Stimulated activated CD4-positive, alpha-beta T cell treated with anti-CD3 and anti-CD28 coated beads, Interleukin-12 subunit alpha, Interleukin-12 subunit beta, amount 100 ng/mL, for 48 hours (primary cell): ENCODE data around the gene MAP3K7.
"Not testable (repeated sequence)": the region's sequence is repeated elsewhere in the genome, so short reads cannot be mapped to it uniquely, and the experiment has no call there.

ENCODE experiments used
- DNase-seq, 3 donors: peaks; one replicate each; pipeline ENCODE4 v3.0.0-alpha.2; 2020; ENCODE audit warnings: low read depth in 2 of 3, low spot score in 1 of 3

MAP3K7 gene

DNA sequence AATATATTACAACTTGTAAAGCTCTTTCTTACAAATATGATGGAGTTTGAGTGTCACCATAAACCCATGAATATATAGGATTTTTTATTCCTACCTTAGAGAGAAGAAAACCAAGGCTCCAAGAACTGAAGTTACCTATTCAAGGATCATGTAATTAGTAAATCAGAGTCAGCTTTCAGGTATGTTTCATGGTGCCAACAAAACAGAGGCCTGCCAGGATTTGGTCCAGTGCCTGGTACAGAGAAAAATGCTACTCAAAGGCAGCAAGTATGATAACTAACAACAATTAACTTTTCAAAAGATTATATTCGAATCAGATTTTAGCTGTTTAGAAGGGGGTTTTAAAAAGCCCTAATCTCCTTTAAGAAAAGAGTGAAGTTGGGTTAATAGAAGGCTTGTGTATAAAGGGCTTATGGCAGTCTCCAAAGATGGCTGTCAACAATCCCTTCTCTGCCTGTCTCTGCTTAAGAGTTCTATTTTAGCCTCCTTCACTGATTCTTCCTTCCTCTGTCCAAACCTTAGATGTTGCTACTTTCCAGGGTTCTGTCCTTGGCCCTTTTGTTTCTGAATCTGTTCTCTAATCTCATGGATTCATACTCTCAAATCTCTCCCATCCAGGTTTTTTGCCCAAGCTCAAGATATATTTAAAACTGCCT, 7.8 kb downstream of the MAP3K7 start:
- no peak for DNase-seq

DNA sequence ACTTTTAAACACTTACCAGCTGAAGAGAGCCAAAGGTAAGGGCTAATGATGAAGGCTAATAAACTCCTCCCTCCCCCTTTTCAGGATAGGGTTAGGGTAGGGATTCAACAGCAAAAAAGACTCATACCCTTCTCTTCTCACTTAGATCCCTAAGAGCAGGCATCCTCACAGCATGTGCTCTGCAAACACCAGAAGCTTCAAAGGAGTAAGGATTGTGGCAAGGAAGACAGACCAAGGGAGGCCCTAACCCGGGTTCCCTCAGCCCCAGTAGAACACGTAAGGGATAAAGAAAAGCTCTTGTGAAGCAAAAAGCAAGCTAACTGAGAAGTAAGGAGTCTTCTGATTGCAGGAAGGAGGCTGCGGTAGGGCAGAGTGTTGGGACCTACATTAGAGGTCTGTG, 11.6 kb downstream of the MAP3K7 start:
- DNase-seq: no peak

DNA sequence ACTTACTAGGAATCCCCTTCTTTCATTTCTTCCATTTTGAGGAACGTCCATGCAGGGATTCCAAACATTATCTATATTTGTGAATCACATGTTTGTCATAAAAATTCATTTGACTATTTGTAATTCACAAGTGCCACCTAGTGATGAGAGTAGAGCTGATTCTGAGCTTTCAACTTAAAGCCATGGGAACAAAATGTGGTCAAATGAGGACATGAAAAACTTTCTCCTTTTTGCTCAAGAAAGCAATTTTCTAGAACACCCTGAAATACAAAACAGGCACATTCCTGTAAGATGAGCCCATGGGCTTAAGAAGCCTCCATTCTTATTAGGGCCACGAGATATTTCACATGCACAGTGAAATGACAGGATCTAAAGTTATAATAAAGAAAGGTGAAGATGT, 12.3 kb downstream of the MAP3K7 start:
- no peak for DNase-seq

DNA sequence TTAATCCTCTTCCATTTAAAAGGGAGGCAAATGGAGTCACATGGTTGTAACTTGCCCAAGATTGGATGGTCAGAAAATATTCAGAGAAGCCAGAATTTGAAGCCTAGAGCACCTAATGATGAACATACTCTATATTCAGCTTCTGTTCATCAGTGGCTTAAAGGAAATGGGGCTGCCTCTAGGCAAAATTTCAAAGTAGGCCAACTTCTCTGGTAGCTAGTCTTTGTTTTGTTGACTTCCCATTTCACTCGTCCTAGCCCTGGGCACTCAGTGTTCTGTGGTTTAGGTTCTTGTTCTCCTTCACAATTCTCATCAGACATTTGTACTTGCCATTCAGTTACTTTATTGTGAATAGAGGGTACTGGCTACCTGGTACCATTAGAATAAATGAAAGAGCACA, 13.2 kb downstream of the MAP3K7 start:
- no peak for DNase-seq

DNA sequence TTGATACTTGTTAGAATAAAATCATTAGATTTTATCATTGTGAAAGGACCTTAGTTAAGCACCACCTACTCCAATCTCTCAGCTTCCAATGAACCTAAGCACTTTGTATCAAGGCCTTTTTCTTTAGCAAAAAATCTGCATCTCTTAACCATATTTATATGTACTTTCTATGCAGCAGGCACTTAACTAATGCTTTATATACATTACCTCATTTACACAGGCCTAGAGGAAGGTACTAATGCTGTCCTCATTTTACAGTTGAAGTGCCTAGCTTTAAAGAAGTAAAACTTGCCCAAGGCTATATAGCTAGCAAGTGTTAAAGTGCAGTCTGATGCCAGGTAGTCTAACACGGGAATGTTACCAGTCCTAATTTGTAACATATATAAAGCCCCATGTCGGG, 14.0 kb downstream of the MAP3K7 start:
- no peak for DNase-seq

DNA sequence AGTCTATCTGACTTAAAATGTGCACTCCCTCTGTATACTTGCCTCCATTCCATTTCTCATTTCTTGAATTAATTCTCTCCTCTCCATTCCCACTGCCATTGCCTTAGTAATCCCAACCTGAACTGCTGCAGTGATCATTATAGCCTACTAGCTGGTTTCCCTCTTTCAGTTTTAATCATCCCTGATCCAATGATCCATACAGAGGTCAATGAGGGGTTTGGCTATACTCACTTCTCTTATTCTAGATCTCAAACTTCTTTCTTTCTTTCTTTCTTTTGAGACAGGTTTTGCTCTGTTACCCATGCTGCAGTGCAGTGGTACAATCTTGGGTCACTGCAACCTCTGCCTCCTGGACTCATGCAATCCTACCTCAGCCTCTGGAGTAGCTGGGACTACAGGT, 17.6 kb downstream of the MAP3K7 start:
- DNase-seq: no peak

DNA sequence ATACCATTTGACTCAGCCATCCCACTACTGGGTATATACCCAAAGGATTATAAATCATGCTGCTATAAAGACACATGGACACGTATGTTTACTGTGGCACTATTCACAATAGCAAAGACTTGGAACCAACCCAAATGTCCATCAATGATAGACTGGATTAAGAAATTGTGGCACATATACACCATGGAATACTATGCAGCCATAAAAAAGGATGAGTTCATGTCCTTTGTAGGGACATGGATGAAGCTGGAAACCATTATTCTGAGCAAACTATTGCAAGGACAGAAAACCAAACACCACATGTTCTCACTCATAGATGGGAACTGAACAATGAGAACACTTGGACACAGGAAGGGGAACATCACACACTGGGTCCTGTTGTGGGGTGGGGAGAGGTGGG, 19.2 kb downstream of the MAP3K7 start:
- DNase-seq: not testable (repeated sequence)

DNA sequence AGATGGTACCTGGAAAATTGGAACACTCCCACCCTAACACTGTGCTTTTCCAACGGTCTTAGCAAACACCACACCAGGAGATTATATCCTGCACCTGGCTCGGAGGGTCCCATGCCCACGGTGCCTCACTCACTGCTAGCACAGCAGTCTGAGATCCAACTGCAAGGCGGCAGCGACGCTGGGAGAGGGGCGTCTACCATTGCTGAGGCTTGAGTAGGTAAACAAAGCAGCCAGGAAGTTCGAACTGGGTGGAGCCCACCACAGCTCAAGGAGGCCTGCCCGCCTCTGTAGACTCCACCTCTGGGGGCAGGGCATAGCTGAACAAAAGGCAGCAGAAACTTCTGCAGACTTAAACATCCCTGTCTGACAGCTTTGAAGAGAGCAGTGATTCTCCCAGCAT, 24.5 kb downstream of the MAP3K7 start:
- DNase-seq: not testable (repeated sequence)

DNA sequence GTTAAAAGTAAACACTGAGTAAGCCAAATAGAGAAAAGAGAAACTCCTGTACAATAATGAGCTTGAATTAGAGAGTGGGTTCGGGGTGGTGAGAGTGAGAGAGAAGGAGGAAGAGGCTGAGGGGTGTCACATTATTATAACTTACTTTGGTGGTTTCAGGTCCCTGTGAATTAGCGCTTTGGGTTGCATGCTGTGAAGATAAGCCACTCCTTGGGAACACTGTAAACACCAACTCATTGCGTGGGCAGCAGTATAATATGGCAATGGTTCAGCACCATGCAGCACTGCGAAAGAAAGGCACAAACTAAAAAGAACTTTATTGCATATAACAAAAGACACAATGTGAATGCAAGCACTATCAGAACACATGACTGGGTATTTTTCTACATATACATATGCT, 26.9 kb downstream of the MAP3K7 start:
- no peak for DNase-seq

DNA sequence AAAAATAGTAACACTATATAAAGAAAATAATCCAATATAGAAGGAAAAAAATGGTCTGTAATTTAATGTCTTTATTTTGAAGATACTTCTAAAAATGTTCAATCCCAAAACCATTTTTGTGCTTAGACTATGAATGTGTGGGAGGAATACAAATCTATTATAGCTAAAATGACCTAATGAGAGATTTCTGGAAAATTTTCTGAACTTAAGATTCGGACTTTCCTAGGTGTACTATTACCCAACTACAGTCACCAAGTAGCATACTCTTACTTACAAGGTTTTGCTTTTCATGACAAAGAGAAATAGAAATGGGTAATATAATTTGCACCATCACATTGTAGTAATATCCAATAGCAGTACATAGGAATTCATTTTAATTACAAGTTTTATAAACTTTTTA, 29.9 kb downstream of the MAP3K7 start:
- no peak for DNase-seq

DNA sequence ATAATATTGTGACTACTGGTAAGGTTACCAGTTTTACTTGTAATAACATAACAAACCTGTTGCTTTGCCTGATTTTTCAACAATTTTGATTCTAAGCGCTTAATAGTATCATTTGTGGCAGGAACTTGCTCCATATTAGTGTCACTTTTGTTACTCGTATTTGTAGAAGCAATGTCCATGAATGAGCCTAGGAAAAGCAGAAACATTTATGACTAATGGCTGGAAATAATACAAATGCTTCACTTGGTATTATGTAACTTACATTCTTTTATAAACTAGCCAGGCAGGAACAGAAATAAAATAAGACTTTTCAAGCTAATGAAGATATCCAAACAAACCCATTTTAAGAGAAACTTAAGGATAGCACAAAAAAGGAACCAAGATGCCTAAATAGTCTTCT, 38.9 kb downstream of the MAP3K7 start:
- no peak for DNase-seq

DNA sequence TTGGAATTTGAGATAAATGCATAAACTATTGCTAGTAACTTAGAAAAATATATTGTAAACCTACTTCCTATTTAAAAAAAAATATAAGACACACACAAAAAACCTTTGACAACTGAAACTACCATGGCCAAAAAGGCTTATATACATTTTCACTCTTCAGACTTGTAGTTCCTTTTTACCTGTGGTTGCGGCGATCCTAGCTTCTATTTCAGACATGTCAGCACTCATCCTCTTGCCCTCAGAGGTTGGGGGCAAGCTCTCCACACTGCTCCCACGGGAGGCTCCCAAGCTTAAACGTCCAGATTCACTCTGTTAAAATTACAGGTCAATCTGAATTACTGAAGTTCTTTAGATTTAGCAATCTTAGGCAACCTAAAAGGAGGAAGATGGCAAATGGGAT, 39.8 kb downstream of the MAP3K7 start:
- DNase-seq: no peak

DNA sequence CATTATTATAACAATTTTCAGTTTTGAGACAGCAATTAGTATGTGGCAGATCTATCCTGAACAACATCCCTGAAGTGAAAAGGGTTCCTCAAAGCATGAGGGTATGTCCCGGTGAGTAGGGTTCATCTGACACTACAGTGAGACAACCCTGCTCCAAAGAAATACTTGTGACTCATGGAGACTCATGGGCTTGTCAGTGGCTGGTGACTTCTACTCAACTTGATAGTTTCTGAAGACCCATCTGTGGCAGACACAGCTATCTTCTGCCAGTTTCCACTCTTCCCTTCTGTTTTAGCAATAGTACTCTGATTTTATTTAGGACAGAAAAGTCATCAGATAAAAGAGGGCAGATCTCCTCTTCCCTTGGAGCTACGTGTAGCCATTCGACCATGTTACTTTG, 41.4 kb downstream of the MAP3K7 start:
- no peak for DNase-seq

DNA sequence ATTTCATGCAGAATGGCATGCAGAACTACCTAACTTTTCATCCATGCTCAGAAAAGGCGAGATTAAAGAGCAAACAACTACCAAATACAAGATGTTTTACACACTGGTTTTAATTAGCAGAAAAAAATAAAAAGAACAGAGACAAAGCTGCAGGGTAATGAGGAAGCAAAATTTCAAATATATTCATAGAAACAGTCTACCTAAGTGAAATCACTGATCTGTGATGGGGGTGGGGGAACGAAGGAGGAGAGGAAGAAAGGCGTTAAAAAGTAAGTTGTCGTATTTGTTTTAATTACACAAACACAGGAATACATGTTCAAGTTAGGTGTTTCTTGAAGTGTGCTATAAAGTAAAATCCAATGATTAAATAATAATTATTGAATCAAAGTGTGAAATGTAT, 42.1 kb downstream of the MAP3K7 start:
- no peak for DNase-seq

DNA sequence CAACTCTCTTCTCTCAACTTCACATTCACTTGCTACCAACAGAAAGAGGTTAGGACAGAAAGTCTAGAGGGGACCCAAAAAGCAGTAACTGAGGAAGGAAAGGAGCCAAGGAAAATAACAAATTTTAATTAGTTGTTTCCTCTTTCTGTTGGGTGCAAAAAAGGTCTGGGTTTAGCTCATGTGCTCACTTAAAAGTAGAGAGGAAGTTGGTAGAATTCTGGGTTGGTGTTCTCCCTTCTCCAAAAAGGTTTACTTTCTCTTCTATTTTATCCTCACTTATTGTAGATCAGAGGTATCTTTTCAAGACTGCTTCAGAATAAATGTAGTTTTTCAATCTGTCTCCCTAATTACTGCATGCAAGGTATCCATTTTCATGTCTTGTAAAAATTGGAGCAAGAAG, 42.8 kb downstream of the MAP3K7 start:
- no peak for DNase-seq

DNA sequence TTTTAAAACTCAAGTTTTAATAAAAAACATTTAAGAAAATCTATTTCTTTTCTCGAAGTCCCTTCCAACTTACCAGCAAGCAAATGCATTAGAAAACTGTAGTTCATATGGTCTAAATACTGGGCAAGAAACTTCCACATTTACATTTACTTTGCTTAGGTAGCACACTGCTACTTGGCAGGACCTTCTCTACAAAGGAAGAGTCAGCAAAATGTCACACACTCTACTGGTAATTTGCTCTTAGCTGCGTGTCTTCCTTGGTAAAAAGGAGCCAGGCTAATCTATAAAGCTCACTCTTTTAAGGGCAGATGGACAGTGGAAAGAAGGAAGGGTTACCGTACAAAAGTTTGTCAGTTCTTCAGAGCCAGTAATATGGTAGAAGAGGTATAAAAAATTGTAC, 45.7 kb downstream of the MAP3K7 start:
- DNase-seq: no peak

DNA sequence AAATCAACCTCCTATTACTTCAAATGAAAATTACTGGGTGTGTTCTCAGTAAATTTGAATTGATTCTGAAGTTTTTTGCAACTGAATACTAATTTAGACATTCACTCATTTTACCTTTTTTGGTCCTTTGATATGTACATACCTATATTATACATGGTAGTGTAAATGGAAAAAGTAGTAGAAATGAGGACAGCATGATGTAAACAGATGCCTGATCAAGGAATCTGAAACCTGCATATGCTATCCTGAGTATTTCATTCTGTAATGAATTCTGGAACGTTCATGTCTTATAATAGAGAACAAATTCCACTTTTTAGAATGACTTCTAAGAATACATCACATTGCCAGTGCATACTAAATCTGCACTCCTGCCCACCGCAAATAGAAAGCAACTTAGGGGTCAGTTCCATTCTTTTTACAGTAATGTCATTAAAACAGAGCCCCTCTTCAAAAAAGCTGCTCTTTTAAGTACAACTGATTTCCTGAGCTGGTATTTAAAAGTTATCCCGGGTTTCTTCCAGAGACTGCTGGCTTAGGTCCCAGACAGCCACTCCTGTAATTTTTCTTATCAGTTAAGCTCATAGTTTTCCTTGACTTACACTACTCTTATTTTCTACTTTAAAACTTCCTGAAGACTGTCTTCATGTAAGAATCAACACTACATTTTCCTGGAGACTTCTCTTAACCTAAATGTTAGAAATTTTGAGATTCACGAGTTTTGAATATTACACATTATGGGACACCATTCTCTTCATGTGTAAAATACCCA, 48.4 kb downstream of the MAP3K7 start:
- DNase-seq: no peak

DNA sequence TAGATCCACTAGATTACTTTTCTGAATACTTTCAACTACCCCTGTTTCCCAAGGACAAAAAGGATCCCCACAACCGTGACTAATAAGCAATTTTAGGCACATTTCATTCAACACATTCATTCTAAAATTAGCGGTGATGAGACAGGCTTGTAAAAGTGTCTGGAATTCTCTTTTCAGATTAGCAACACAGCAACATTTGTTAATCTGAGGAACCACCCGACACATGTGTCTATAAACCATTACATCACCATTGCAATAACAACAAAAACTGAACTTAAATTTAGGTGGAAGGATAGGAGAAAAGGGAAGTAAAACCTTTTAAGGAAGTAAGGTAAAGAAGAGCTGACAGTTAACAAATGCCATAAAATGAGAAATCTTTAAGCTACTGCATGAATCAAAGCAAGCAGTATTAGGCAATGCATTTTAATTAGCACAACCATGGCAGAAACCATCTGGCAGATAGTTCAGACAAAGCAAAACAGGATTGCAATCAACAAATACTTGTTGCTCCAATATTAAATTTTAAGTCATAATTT, 49.1 kb downstream of the MAP3K7 start:
- DNase-seq: no peak

DNA sequence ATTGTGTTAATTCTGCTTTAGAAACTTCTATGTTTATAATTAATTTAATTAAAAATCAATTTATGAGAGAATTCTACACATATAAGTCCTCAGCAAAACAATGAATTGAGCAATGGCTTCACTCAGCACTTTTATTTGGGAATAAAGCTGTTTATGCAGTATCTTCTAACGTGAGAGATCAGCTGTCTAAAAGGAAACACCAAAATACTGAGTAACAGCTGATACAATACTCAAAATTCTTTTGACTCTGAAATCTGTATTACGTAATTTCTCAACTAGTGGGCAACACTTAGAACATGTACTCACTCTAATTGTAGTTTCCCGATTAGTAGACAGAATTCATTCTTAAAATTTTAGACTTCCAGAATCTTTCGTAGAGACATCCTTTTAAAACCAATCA, 49.8 kb downstream of the MAP3K7 start:
- no peak for DNase-seq

DNA sequence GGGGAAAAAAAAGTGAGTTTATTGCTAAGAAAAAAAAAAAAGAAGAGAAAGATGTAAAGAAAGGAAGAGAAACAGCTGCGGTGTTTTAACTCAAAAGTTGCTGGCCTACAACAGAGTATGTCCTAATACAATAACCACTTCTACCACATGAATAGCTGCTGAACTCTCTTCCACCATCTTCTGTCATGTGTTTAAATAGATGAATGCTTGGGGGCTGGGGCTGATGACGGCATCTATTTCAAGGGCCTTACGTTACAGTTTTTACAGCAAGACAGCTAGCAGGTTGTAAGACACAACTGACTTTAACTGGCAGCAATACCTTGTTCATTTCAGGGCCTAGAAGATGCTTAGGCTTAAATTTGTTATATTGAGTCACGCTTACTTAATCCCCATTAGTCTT, 50.4 kb downstream of the MAP3K7 start:
- no peak for DNase-seq

DNA sequence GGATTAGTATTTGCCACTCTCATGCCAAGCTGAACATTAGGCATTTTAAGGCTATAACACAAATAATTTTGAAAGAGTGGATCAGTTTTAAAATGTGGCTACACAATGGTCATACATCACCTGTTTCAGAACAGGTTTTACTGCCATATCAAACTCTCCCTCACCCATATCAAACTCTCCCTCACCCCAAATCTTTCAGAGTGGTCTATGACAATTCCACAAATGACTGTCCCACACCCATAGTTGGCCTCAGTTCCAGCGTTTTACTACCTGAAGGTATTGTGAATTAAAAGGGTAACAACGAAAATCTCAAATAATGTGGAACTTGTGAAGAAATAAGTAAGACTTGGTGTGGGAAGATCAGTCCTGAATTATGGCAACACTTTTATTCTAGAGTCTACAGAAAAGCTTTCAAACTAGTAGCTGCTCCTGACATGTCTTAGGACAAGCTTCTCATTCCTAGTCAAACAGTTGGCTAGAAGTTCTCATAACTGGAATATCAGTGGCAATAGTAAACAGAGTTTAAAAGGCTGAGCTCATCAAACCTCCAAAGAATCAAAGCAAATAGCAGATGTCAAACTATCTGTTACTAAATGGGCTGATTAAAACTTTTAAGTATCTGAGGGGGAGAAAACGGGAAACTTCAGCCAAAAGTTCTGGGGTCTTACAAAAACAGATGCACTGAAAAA, 52.4 kb downstream of the MAP3K7 start:
- DNase-seq: no peak

DNA sequence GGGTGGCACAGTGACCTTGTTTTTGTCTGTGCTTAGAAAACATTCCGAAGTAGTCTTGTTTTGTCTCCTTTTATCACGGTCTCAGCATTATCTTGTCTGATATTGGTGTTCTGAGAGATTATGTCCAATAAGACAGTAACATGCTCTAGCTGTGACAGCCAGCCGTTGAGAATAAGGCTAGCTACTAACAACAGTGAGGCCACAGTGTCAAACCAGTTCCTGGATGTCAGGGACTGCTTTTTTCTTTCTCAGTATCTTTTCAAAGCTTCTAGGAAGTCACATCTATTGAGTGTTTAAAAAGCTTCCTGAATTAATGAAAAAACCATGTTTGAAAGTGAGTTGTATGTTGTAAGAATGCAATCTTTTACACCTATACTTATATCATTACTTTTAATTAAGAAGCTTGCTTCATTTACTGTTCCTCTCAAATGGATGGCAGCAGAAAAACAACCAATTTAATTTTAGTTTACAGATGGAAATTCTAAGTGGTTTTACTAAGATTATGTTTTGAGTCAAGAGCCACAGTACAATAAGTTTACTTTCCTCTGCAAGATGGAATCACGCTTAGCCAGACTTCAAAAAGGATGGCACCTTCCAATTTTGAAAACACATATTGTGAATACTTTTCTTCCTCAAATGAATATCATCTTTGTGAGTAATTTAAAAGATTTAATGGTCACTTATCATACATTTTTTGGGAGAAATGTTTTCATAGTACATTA, 53.1 kb downstream of the MAP3K7 start:
- no peak for DNase-seq
